IPS-11a (cell line): ENCODE data around the gene DENND10.
"Not testable (repeated sequence)": the region's sequence is repeated elsewhere in the genome, so short reads cannot be mapped to it uniquely, and the experiment has no call there.

ENCODE experiments used
- H3K4me3 ChIP-seq: one replicate; pipeline ENCODE4 v1.5.1; 2013; ENCODE audit warnings: low read depth, low read length, control low read depth

DENND10 gene

DNA sequence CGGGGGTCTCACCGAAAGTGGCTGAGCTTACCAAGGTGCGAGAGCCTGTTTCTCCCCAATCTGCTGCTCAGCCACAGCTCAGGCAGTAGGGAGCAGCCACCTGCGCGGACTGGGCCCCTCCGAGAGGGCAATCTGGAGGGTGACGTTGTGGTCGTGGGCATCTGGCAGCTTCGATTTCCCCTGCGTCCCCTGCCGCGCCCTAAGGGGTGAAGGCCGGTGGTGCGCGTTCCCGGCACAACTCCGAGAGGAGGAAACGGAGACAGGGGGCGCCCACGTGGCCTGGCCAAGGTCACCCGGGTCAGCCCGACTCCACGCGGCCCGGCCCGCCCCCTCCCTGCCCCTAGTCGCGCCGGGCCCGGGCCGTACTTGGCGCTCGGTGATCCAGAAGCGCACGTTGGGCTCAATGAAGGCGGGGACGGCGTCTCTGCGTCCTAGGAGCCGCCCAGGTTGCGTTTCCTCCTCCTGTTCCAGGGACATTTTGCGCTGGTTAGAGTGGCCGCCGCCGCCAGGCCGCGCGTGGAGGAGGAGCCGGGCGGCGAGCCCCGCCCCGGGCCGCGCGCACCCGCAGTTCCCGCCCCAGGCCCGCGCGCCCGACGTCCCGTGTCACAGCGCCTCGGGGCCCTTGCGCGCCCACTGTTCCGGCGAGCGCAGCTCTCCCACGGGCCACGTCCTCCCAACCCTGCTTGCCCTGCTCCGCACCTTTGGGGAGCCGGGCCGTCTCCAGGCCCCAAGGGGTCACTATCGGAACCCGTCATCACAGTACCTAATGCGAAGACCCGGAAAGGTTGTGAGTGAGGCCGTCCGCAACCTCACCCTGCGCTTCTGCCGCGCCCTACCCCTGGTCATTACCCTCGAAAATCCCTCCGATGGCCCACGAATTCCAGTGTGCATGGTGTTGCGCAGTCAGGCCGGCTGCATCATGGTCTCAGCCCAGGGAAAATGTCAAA is 61.5 kb downstream of the DENND10 start, which contains the start of gene SFXN4:
Gene SFXN4, minus strand, starts transcription at position 544 of the 947 bp plus-strand sequence. Its CDS starts 67 bp downstream, at position 477.
- H3K4me3 ChIP-seq: peak within 1 kb of the TSS; percentile 60

DNA sequence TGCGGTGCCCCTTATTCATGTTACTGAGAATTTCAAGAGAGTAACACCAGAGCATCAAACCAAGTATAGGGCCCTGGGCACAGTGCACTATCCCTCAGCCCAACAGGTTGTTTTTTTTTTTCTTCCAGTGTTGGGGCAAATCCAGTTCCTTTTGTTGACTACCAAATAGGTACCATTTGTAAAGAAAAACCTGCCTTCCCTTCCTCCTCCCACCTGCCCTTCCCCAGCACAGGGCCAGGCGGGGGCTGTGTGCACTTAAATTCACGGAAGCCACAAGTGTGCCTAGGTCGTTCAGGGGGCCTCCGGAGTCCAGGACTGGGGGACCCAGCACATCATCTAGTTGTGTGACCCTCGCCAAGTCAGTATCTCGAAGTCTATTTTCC is 62.2 kb downstream of the DENND10 start:
- H3K4me3 ChIP-seq: peak overlapping the region; percentile 60

DNA sequence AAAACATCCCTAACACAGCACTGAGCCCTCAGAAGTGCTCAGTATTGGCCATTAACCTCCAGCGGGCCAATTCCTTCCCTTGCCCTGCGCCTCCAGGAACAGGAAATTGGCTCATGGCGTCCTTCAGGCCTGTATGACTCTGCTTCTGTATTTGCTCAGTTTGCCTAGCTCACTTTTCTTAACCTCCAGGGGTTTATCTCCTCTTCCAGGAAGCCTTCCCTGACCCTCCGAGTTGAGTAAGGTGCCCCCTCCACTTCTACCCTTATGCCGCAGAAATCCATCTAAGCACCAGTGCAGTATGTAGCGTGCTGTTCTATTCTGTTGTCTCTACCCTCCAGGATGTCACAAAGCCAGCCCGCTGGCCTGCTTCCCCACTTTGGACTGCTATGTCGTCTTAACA is 62.7 kb downstream of the DENND10 start:
- H3K4me3 ChIP-seq: no peak overlapping the region

DNA sequence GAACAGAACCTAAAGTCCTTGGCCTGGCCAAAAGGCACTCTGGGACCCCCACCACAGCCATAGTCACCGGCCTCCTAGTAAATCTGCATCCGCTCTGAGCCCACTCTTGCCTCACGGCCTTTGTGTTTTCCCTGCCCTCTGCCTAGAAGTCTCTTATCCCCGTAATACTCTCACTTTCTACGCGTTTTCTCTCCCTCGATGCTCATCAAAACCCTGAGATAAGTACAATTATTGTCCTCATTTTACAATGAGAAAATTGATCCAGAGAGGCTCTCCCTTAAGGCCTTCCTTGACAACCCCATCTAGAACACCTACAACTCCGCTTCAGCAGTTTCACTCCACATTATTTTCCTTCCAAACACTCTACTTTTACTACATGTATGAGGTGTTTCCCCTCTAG is 63.1 kb downstream of the DENND10 start:
- no peak overlapping the region for H3K4me3 ChIP-seq

DNA sequence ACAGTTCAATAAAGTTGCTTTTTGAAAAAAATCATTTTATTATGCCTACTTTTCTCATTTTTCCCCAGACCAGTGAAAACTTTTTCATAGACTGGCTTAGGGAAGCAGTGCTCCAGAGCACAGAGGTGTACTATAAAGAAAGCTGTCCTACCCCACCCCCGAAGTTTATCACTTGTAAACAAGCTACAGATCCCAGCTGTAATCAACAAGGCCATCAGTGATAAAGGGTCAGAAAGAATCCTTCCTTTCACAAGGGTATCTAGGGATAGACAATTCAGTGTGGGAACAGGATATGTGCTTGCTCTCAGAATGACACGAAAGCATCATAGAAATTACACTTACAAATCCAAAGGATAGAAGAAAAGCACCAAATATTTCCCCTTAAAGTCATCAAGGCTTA is 70.2 kb downstream of the DENND10 start:
- H3K4me3 ChIP-seq: no peak overlapping the region

DNA sequence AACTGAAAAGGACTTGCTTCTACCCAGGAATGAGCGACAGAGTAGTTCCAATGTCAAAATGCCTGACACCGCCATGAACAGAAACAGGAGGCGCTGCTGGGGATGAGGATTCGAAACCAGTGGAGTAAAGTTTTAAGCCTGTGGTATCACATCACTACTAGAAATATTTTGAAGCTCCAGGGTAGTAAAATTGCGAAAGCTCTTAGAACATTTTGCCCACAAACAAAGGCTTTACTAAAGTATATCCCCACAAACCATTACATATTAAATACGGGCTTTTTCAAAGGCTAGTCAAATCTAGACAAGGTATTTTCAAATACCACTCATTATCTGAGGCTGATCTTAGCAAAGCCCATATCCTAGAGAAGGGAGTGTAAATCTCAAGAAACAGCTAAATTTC is 72.3 kb downstream of the DENND10 start:
- H3K4me3 ChIP-seq: no peak overlapping the region

DNA sequence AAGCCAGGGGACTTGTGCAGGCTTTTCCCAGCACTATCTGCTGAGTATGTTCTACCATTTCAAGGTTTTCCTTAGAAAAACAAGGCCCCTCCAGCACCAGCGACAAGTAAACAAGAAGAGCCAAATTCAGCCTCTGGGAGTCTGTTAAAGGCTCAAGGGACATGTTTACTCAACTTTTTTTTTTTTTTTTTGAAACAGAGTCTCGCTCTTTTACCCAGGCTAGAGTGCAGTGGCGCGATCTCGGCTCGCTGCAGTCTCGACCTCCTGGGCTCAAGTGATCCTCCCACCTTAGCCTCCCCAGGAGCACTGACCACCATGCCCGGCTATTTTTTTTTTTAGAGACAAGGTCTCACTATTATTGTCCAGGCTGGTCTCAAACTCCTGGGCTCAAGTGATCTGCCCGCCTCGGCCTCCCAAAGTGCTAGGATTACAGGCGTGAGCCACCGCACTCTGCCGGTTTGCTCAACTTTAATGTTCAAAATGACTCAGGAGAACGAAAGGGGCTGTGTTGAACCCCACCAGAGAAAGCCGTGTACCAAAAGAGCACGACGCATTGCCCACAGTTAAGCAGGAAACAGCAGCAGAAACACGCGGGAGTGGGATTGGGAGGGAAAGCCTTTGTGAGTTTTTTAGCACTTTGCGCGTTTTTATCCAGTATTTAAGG is 73.9 kb downstream of the DENND10 start:
- peak overlapping the region; percentile 95 for H3K4me3 ChIP-seq

DNA sequence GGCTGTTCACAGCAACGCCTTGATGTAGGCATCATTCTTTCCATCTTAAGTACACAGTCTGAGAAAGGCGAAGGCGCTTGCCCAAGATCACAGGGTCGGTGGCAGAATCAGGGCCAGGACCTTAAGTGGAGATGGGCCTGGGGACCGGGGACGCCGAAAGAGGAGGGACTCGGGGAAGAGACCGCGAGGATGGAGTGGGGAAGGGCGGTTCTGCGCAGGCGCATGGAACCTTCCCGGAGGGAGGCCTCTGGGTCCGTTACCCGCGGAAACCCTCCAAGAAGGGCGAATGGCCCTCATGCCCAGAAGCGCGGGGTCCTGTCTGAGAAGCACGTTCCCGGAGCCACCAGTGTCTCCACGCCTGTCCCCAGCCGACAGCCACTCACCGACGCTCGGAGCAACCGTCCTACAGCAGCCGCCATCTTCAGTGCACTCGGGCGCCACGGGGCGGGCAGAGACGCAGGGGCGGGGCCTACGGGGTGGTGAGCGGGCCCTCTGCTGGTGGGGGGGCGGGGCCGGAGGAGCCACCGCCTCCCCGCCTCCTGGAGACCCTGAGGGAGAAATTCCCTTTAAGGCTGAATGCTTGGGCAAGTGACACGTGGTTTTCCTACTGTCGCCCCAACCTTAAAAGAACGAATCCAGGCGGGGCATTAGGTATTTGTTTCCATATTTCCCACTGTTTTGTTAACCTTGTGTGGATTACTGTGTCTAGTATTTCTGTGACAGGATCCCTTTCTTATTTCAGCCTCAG is 74.6 kb downstream of the DENND10 start, which contains the start of gene PRDX3:
Gene PRDX3, minus strand, starts transcription at position 441 of the 748 bp plus-strand sequence. Its CDS starts 22 bp downstream, at position 419.
- peak within 1 kb of the TSS; percentile 95 for H3K4me3 ChIP-seq

DNA sequence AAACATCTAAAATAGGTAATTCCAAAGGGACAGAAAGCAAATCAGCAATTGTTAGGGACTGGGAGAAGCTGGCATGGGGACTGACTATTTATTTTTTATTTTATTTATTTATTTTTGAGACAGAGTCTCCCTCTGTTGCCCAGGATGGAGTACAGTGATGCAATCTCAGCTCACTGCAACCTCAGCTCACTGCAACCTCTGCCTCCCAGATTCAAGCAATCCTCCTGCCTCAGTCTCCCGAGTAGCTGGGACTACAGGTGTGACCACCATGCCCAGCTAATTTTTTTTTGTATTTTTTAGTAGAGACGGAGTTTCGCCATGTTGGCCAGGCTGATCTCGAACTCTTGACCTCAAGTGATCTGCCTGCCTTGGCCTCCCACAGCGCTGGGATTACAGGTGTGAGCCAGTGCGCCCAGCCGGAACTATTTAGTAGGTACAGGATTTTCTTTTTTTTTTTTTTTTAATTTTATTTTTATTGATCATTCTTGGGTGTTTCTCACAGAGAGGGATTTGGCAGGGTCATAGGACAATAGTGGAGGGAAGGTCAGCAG is 77.0 kb downstream of the DENND10 start:
- H3K4me3 ChIP-seq: not testable (repeated sequence)

DNA sequence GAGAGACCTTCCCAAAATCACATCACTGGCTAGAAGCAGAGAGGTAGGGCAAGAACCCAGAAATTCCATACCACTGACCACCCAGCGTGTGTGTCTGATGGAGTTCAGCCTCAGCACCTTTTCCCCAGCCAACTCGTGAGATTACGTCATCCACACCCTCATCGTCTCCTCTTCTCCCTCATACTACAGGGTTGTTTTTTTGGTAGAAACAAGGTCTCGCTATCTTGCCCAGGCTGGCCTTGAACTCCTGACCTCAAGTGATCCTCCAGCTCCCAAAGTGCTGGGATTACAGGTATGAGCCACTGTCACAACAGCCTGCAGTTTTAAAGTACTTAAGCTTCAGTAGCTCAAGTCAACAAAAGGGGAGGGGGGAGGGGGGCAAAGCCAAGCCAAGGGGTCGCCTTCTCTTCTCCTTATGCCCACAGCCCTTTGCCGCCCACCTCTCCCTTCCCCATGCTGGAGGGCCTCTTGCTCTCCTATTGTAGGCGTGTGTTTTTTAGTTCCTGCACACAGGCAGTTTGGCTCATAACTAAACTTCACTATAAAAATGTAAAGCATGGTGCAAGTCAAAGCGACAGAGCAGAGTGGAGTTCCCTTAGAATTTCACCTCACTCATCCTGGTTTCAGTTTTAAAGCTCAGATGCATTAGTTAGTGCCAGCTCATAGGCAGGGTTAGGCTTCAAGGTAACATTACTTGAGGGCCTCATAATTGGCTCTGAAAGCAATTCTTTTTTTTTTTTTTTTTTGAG is 79.9 kb downstream of the DENND10 start:
- H3K4me3 ChIP-seq: no peak overlapping the region
